CD1c-positive myeloid dendritic cell (primary cell): Measurements from ENCODE around the gene TCF7L1.
A peak's percentile ranks its signal among the peaks of the same experiment; 100 is the strongest.

Experiments
- DNase-seq: peaks from one replicate; pipeline ENCODE4 v3.0.0-alpha.2; 2016; ENCODE audit errors: extremely low spot score

TCF7L1 gene

GRCh38 chr2:85226783-85227182 is 93.6 kb downstream of the TCF7L1 start:
- no peak for DNase-seq

DNA sequence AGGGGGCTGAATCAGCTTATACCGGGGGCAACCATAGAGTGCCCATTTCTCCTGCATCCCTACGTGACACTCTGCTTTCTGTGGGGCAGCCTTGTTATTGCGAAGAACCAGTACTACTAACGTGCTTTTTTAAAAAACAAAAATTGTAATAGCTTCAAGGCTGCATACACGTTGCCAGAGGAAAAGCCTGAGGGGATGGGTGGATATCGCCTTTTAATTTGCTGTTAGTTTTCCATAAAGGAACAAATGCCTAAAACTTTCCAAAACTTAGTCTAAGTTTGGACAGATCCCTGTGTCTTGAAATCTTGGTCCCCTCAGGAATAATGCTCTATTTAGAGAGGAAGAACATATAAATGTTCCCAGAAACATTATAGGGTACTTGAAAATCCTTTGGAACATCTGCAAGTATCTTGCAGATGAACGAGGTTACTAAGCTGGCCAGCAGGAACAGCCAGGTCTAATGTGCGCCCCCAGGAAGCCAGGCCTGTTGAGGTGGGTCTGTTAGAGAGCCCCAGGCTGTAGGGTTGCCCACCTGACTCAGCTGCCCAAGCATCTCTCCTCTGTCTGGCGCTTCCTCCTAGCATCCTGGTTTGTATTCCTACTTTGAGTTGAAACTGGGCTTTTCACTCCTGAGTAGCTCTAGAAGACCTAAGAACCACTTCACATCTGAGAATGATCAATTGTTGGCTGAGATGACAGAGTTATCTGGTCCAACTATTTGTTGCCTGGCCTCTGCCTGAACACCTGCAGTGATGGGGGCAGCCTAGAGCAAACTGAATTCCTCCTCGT is 97.7 kb downstream of the TCF7L1 start:
- no peak for DNase-seq

DNA sequence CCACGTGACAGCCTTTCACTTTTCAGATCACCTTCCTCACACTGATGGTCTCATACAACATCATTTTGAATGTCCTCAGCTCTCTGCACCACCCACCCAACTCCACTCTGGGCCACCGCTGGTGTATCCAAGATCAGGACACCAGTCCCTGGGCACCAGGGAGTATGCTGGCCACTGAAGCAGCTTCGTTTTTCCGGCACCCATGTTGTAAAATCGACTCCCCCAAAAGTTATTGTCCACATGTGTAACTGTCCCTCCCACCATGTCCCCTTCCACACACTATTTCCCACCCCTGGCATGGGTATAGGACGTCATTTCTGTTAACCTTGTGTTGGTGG is 98.2 kb downstream of the TCF7L1 start:
- DNase-seq: no peak

DNA sequence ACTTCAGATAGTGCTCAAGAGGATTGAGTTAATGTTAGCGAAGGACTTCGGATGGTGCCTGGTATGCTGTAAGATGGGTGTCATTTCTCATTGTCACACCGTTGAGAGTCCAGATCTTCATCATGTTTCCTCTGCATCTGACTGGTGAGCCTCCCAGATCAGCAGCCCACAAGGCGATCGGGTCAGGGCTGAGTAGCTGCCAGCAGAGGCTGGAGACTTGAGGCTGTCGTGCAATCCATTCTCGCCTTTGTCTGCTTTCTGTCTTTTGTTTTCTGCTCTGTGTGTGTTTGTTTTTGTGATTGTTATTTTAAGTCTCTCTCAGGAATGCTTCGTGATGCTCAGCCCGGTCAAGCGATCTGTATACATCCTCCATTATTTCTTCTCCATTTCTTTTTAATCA is 98.8 kb downstream of the TCF7L1 start:
- DNase-seq: no peak

DNA sequence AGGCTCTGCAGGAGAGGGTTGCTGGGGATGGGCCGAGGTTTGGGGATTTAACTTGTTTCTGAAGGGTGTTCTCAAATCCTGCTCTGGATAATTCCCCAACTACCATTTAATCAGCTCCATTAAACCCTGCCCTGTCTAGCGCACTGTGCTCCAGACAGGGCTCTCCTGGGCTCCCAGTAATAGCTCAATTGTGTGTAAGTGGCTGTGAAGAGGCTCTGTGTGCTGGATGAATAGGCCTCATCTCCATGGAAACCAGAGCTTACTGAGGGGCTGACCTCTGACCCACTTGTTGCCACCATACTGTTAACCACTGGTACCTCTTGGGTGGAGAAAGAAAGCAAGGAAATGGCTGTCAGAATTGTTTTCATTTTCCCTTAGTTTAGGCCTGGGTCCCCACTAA is 101.7 kb downstream of the TCF7L1 start:
- no peak for DNase-seq

- DNase-seq: no peak
Observed at GRCh38 chr2:85235281-85235680, 102.1 kb downstream of the TCF7L1 start.

- DNase-seq: no peak
Observed at GRCh38 chr2:85236084-85236483, 102.9 kb downstream of the TCF7L1 start.

GRCh38 chr2:85237849-85238565 is 104.8 kb downstream of the TCF7L1 start:
- no peak for DNase-seq

GRCh38 chr2:85238607-85239006 is 105.4 kb downstream of the TCF7L1 start:
- DNase-seq: no peak

- no peak for DNase-seq
Observed at GRCh38 chr2:85239102-85239501, 105.9 kb downstream of the TCF7L1 start.

DNA sequence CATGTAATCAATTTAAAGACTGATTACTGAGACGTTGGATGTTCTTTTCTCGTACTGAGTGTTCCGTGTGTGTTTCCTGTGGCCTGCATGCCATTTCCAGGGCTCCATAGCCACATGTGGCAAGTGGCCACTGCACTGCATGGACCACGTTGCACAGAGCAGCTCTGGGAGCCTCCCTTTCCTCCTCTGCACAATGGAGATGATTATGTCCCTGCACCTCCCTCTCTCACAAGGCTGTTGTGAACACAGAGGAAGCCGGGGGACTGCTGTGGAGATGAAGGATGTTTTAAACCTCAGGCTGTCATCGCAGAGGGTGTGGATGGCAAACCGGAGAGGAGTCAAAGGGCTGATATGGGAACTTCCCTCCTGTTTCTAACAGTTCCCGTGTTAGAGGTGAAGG is 106.9 kb downstream of the TCF7L1 start:
- no peak for DNase-seq

GRCh38 chr2:85242321-85242720 is 109.1 kb downstream of the TCF7L1 start:
- DNase-seq: no peak

DNA sequence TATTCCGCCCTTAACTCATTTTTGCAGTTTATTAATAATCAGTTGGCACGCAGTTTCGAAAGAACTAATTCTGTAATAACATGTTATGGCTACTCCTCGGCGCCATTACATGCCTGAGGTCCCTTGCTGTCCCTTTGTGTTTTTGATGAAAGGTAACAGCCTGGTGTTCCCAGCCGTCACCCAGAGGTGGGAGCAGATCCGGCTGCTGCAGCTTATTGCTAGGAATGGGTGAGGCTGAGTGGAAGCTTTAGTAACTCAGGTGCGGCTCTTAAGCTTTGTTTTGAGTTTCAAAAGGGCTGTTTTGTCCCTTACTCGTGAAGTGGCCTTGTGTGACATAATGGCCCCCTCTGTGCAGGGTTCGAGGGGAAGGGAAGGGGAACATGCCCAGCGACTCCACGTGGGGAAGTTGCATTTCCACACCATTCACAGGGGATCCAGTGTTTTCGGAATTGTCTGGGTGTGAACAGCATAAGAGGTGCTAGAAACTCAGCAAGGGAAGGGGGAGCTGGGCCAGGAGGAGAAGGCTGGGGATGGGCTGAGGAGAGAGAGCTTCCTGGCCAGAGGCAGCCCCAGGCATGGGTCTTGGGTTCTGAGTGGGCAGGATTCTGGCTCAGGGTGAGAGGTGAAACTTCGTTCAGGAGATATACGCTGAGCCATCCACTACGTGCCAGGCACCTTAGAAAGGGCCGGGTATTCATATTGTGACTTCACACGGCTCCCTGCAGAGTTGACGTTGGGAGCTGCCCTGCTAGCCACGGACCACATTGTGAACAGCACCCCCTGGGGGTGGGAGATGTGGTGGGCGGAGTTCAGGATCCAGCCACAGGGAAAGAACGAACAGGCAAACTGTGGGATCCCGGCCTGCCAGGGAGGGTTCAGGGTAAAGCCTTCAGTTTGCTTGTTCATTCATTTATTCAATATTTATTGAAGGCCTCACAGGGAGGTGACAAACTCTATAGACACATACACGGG is 110.2 kb downstream of the TCF7L1 start:
- no peak for DNase-seq

- no peak for DNase-seq
Observed at GRCh38 chr2:85244828-85245227, 111.6 kb downstream of the TCF7L1 start.

GRCh38 chr2:85245891-85246290 is 112.7 kb downstream of the TCF7L1 start:
- DNase-seq: no peak

DNA sequence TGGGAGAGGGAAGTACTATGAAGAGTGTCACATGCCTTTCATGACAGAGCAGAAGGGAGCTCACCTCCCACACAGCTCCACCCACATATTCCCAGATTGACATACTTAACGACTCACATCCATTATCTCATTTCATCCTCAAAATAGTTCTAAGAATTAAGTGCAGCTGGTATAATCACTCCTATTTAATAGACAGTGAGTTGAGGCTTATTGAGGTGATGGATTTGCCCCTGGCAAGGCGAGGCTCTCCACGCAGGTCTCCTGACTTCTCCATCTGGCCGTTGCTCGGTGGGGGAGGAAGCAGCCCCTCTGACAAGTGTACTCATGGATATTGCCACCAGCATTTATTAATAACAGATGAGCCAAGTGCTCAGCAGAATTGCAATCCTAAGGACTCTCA is 113.2 kb downstream of the TCF7L1 start:
- DNase-seq: peak; percentile 84

GRCh38 chr2:85247610-85248009 is 114.4 kb downstream of the TCF7L1 start:
- no peak for DNase-seq

DNA sequence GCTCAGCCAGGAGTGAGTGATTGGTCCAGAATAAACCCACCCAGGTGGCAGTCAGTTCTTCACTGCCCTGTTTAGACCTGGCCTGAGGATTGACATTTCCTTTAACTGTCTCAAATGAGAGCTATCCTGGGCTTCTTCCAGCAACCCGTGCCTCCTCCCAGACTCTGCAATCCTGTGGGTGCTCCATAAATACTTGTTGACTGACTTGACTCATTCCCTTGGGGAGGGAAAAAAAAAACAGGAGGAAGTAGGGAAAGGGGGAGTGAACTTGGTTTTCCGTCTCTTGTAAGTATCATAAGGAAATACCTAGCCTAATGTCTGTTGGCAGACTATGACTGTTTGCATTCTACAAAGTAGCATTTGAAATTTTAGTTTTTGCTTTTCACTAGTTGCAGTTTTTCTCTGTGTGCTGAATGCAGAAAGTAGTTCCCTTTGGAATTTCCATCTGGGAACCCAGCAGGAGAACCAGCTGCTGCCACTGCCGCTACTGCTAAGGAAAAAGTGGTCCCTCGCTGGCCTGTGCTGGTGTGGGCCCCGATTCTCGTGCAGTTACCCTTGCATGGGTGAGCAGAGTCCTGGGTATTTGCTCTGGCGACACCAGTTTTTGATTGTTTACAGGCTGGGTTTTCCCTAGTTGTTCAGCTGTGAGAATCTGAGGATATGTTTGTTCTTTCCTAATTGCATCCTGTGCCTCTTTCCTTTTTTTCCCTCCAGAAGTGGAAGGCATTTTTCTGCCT is 115.7 kb downstream of the TCF7L1 start:
- no peak for DNase-seq

DNA sequence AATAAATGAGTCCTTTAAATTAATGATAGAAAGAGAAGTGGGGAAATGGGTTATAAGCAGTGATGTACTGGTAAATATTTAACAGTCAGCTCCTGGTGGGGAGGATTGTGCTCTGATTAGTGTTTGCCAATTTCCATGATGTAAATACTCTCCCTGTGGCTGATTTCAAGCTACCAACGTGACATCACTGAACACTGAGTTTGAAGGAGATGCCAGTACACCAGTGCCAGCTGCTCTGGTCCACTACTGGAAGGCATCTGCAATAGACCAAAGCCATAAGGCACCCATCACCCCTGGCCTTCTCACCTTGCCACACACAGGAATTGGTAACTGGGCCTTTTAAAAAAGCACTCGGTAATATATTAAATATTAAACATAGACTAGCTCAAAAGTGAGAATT is 116.9 kb downstream of the TCF7L1 start:
- no peak for DNase-seq

DNA sequence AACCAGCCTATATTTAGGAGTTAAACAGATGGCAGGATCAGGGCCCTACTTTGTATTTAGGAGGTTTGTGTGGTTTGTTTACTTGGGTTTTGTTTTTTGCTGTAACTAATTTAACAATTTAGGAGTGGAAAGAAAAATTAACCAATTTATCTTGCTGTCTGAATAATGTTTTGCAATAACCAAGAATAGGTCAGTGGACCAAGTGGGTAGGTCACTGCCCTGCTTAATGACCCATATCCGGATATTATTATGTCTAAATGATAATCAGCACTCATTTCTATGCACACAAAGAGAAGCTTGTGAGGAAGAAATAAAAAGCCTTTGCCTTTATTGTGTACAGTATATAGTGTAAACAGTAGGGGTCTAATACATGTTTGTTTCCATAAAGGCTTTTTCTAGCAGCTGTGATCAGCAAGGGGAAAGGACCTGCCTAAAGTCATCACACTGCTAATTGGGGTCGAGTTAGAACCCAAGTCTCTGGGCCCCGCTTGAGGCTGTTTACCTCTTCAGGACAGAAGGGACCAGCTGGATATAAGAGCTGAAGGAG is 118.0 kb downstream of the TCF7L1 start:
- DNase-seq: no peak

- no peak for DNase-seq
Observed at GRCh38 chr2:85253890-85254289, 120.7 kb downstream of the TCF7L1 start.
